DMS153 treated with DMSO at 0.1 percent for 48 hours (cell line): ENCODE results near the gene STOX2.

Source experiments
- DNase-seq: peaks from one replicate; lab custom pipeline; 2025; ENCODE audit not compliant: unreplicated experiment; lab: John Stamatoyannopoulos, UW

STOX2 gene, protein sequence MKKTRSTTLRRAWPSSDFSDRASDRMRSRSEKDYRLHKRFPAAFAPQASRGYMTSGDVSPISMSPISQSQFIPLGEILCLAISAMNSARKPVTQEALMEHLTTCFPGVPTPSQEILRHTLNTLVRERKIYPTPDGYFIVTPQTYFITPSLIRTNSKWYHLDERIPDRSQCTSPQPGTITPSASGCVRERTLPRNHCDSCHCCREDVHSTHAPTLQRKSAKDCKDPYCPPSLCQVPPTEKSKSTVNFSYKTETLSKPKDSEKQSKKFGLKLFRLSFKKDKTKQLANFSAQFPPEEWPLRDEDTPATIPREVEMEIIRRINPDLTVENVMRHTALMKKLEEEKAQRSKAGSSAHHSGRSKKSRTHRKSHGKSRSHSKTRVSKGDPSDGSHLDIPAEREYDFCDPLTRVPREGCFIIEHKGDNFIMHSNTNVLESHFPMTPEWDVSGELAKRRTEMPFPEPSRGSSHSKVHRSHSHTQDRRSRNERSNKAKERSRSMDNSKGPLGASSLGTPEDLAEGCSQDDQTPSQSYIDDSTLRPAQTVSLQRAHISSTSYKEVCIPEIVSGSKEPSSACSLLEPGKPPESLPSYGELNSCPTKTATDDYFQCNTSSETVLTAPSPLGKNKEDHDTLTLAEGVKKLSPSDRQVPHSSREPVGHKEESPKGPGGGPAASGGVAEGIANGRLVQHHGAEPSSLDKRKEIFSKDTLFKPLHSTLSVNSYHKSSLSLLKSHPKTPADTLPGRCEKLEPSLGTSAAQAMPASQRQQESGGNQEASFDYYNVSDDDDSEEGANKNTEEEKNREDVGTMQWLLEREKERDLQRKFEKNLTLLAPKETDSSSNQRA (N-terminal part only)

DNA sequence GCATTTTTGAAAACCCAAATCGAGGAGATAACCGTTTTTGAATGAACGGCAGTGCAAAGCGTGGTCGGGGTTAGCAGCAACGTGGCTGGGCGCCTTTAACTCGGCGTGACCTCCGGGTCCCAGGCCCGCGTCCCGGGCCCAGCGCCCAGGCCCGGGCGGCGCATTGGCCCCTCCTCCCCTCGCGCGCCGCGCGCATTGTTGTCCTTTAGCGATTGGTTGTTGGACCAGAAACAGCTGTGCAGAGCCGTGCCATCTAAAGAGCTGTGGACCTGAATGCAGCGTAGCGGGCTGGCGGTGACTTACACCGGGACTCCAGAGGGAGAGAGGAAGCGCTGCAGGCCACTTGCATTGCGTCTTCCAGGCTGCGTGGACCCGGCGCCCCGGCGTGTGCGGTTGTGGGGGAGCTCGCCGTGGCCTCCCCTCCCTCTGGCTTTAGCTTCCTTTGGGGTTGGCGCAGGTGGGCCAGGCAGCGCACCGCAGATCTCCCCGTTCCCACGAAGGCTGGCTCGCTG, at the start of gene STOX2:
Gene STOX2, plus strand, starts transcription at position 227 of the 512 bp plus-strand sequence. CDS start 1,484 bp downstream, outside the sequence.
- DNase-seq = peak; percentile 46

DNA sequence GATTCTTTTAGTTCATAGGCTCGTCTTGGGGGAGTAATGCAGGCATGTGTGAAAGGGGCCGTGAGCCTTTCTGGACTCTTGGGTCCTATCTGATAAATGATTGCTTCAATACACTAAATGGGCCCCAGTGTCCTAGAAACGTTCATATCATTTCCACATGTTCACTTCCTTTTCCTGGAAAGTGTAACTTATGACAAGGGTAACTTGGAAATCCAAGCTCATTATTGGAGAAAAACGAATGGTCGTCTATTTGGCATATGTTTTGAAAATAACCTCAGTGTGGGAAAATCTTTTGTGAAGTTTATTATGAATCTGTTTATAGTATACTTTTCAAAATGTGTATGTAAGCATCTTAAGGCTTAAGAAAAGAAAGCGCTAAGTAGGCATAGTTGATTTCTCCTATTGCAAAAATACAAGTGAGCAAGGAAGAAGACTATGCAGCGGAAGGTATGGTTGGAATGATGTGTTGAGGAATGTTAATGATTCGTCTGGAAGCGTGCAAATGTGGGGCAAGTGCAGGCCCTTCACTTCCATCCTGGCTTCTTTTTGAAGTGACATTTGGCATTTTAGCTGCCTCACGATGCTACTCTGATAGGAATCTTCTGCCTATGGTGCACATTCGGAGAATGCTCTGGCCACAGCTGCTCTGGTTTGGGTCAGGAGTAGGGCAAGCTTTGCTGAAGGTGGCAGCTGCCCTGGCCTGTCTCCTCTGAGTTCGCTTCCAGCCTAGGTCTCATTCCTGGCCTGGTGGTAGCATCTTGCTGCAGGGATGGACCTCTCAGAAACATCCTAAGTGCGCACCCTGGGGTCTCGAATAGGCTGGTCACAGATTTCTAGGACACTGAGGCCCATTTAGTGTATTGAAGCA, 49.5 kb upstream of the STOX2 start:
- no peak for DNase-seq

GRCh38 chr4:183857040-183857439, 48.1 kb upstream of the STOX2 start:
- DNase-seq = no peak

DNA sequence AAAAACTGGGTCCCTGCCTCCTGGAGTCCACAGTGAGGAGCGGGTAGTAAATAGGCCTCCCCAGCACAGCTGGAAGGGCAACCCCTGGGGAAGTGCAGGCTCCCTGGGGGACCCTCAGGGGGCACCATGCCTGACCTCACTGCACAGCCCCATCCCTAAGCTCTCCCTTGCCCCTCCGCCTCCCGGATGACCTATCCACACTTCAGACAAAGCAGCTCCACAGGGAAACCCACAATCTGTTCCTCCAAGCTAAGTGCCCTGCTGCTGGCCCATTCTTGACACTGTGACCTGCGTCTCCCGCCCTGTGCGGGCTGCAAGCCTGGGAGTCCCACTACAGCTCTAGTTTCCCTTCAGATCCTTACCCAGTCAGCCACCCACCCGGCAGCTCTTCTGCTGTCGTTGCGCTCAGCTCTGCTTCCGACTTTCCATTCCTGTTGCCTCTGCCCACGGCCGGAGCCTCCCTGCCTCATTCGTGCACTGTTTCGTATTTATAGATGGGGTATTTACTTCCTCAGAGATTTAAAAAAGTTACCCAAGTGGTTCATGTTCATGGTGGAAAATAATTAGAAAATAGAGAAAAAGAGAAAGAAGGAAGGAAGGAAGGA, 47.0 kb upstream of the STOX2 start:
- DNase-seq = no peak

- no peak for DNase-seq
Observed at GRCh38 chr4:183860119-183860518, 45.0 kb upstream of the STOX2 start.

GRCh38 chr4:183860731-183861130, 44.4 kb upstream of the STOX2 start:
- peak; percentile 39 for DNase-seq

GRCh38 chr4:183861426-183861825, 43.7 kb upstream of the STOX2 start:
- no peak for DNase-seq

DNA sequence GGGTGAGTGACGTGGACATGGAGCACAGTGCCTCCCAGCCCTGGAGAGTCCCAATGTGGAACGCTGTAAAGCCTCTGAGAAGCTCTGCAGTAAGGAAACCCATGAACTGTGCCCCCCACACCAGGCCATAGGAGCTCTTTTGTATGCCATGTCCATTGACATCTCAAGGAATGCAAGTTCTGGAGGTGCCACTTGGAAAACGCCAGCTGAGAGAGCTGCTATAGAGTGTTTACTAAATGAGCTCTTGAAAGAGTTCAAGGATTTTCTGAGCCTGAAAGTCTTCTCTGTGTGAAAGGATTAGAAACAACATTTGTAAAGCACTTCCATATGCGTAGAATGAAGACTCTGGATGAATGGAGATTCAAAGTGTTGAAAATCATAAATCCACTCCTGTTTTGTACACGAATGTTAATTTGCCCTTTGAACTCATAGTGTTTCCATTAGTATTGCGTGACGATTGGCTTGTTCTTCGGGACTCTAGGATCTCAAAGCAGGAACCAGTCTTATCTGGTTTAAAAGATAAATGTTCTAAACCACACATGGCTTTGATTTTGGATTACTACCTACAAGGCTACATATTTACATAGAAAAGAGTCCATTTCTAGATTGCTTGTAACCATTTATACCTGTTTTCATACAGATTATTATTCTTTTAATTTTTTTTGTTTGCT, 41.8 kb upstream of the STOX2 start:
- DNase-seq = no peak

DNA sequence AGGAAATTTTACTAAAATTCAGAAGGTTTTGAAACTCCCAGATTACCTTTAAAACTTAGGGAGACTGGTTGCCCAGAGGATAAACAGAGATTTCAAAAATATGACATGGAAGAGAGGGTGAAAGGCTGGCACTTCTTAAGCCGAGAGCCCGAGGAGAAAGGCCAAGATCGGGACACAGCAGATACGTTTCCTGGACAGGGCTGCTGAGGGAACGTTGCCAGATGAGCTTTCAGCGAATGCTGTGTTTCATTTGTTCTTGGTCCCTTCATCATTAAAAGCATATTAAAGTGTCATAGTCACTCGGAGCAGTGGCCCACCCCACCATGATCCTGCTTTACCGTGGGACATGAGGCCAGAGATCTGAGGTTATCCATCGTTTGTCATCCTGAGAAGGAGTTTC, 37.9 kb upstream of the STOX2 start:
- DNase-seq = no peak

GRCh38 chr4:183870997-183871396, 34.1 kb upstream of the STOX2 start:
- no peak for DNase-seq

- DNase-seq = no peak
Observed at GRCh38 chr4:183871581-183871980, 33.5 kb upstream of the STOX2 start.

GRCh38 chr4:183872531-183872930, 32.6 kb upstream of the STOX2 start:
- DNase-seq = no peak

GRCh38 chr4:183873409-183874185, 31.5 kb upstream of the STOX2 start:
- no peak for DNase-seq

- no peak for DNase-seq
Observed at GRCh38 chr4:183875251-183875825, 29.8 kb upstream of the STOX2 start.

GRCh38 chr4:183876268-183876934, 28.7 kb upstream of the STOX2 start:
- DNase-seq = peak; percentile 56

GRCh38 chr4:183878251-183878970, 26.7 kb upstream of the STOX2 start:
- DNase-seq = no peak

- DNase-seq = no peak
Observed at GRCh38 chr4:183885205-183885720, 19.8 kb upstream of the STOX2 start.
